OCI-LY1 (cell line): ENCODE measurements around the gene JCAD.

Experiments
- H2AFZ ChIP-seq: fragments of 200-600 bp; sonication (generic), shearing (Covaris generic); 2 replicates; pipeline ENCODE4 v1.6.0; 2014; ENCODE audit warnings: antibody characterized with exemption, mild to moderate bottlenecking, low read length
- H3F3A ChIP-seq: fragments of 200-600 bp; sonication (generic), shearing (Covaris generic); 2 replicates; pipeline ENCODE4 v1.6.0; 2014; ENCODE audit warnings: mild to moderate bottlenecking, antibody characterized with exemption, low read length, moderate library complexity; ENCODE audit not compliant: insufficient read depth
- H3K27ac ChIP-seq: fragments of 200-600 bp; sonication (generic); 2 replicates; pipeline ENCODE4 v1.5.1; 2014; ENCODE audit warnings: low read length, mixed run types, mild to moderate bottlenecking, low read depth; ENCODE audit not compliant: poor library complexity, severe bottlenecking
- H3K27me3 ChIP-seq: fragments of 200-600 bp; sonication (generic); 2 replicates; pipeline ENCODE4 v1.6.0; 2014; ENCODE audit warnings: antibody characterized with exemption, mild to moderate bottlenecking, low read length, moderate library complexity; ENCODE audit not compliant: insufficient read depth
- H3K36me3 ChIP-seq: fragments of 200-600 bp; sonication (generic); 2 replicates; pipeline ENCODE4 v1.6.1; 2014; ENCODE audit warnings: mild to moderate bottlenecking, antibody characterized with exemption, low read length, moderate library complexity, mixed read lengths; ENCODE audit not compliant: insufficient read depth
- H3K4me1 ChIP-seq: fragments of 200-600 bp; sonication (generic); 2 replicates; pipeline ENCODE4 v1.5.1; 2014; ENCODE audit warnings: mild to moderate bottlenecking, low read length, moderate library complexity; ENCODE audit not compliant: insufficient read depth, severe bottlenecking
- H3K4me2 ChIP-seq: fragments of 200-600 bp; sonication (generic), shearing (Covaris generic); 2 replicates; pipeline ENCODE4 v1.6.1; 2014; ENCODE audit warnings: low read length
- H3K4me3 ChIP-seq: fragments of 200-600 bp; sonication (generic); 2 replicates; pipeline ENCODE4 v1.5.1; 2014; ENCODE audit warnings: low read length, low read depth, mild to moderate bottlenecking, mixed read lengths; ENCODE audit not compliant: poor library complexity, severe bottlenecking
- H3K79me2 ChIP-seq: fragments of 200-600 bp; shearing (Covaris generic); 2 replicates; pipeline ENCODE4 v1.6.1; 2016; ENCODE audit warnings: mixed run types, low read length, mixed read lengths; ENCODE audit not compliant: insufficient read depth
- H3K9ac ChIP-seq: fragments of 200-600 bp; sonication (generic), shearing (Covaris generic); 2 replicates; pipeline ENCODE4 v1.6.1; 2014; ENCODE audit warnings: mild to moderate bottlenecking, low read length, mixed read lengths
- H3K9me2 ChIP-seq: fragments of 200-600 bp; sonication (generic), shearing (Covaris generic); 2 replicates; pipeline ENCODE4 v1.6.1; 2014; ENCODE audit warnings: low read depth, mild to moderate bottlenecking, low read length, mixed read lengths
- H3K9me3 ChIP-seq: fragments of 200-600 bp; shearing (Covaris generic); 2 replicates; pipeline ENCODE4 v1.6.1; 2014; ENCODE audit warnings: low read length, mixed read lengths
- H4K20me1 ChIP-seq: fragments of 200-600 bp; sonication (generic), shearing (Covaris generic); 2 replicates; pipeline ENCODE4 v1.6.0; 2016; ENCODE audit warnings: mild to moderate bottlenecking, low read length; ENCODE audit not compliant: insufficient read depth
- EZH2 ChIP-seq: fragments of 200-600 bp; sonication (generic), shearing (Covaris generic); IDR thresholded peaks from 2 replicates; pipeline ENCODE4 v1.8.0; 2017; ENCODE audit warnings: borderline replicate concordance, mixed run types, mild to moderate bottlenecking, antibody characterized with exemption, low read length, moderate library complexity, mixed read lengths
- TF ChIP-seq, protein P1 (sequence below): fragments of 200-600 bp; sonication (generic), shearing (Covaris generic); IDR thresholded peaks from 2 replicates; pipeline ENCODE4 v1.5.1; 2017; ENCODE audit warnings: mild to moderate bottlenecking, antibody characterized with exemption, low read length, moderate library complexity, mixed read lengths

JCAD gene

GRCh38 chr10:29994811-29995210 lies 64.6 kb downstream of the JCAD start:
- Histone ChIP-seq H3K27ac (no peak overlapping the region), H3K9ac (no peak overlapping the region), H3F3A (no peaks in the 10 kb centered on the region), H3K27me3 (no peaks in the 10 kb centered on the region), H3K4me3 (no peak overlapping the region), H2AFZ (no peak overlapping the region), H3K79me2 (no peaks in the 10 kb centered on the region), H4K20me1 (no peaks in the 10 kb centered on the region), H3K9me3 (no peaks in the 10 kb centered on the region), H3K4me1 (no peaks in the 10 kb centered on the region), H3K4me2 (no peak overlapping the region), H3K9me2 (no peaks in the 10 kb centered on the region), H3K36me3 (no peaks in the 10 kb centered on the region)
- TF ChIP-seq, protein P1, sequence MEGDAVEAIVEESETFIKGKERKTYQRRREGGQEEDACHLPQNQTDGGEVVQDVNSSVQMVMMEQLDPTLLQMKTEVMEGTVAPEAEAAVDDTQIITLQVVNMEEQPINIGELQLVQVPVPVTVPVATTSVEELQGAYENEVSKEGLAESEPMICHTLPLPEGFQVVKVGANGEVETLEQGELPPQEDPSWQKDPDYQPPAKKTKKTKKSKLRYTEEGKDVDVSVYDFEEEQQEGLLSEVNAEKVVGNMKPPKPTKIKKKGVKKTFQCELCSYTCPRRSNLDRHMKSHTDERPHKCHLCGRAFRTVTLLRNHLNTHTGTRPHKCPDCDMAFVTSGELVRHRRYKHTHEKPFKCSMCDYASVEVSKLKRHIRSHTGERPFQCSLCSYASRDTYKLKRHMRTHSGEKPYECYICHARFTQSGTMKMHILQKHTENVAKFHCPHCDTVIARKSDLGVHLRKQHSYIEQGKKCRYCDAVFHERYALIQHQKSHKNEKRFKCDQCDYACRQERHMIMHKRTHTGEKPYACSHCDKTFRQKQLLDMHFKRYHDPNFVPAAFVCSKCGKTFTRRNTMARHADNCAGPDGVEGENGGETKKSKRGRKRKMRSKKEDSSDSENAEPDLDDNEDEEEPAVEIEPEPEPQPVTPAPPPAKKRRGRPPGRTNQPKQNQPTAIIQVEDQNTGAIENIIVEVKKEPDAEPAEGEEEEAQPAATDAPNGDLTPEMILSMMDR, result no peak
- TF ChIP-seq EZH2, result no peak

DNA sequence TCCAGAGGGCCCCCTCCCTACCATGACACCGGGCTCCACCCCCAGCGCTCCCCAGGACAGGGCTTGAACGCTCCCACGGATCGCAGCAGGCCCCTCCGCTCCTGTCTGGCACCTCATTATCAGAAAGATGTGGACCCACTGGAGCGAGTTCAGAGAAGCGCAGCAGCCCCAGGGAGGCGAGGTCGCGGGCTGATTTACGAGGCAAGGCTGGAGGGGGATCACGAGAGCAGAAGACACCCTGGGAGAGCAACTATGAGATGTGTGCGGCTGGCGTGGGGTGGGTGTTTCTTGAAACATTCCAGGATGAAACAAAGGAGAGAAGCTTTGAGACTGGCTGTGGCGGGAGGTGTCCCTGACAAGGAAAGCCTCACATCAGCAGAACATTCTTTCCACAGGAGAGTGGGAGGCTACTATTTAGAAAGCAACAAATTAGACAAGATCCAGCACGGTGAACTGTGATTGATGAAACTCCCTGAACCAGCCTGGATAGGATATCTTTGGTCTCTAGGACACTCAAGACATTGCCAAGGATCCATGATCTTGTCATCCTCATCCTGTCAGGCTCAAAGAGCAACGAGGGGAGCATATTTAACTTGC lies 66.0 kb downstream of the JCAD start:
- no peaks in the 10 kb centered on the region for H3K36me3 ChIP-seq
- no peaks in the 10 kb centered on the region for H3F3A ChIP-seq
- H3K27me3 ChIP-seq, result no peaks in the 10 kb centered on the region
- no peaks in the 10 kb centered on the region for H3K4me1 ChIP-seq
- TF ChIP-seq EZH2, result no peak
- TF ChIP-seq, protein P1, result no peak
- no peaks in the 10 kb centered on the region for H3K79me2 ChIP-seq
- no peak overlapping the region for H3K9ac ChIP-seq
- no peak overlapping the region for H3K27ac ChIP-seq
- H3K9me2 ChIP-seq, result no peaks in the 10 kb centered on the region
- H3K9me3 ChIP-seq, result no peaks in the 10 kb centered on the region
- no peaks in the 10 kb centered on the region for H4K20me1 ChIP-seq
- H2AFZ ChIP-seq, result no peak overlapping the region
- no peak overlapping the region for H3K4me2 ChIP-seq
- no peak overlapping the region for H3K4me3 ChIP-seq

DNA sequence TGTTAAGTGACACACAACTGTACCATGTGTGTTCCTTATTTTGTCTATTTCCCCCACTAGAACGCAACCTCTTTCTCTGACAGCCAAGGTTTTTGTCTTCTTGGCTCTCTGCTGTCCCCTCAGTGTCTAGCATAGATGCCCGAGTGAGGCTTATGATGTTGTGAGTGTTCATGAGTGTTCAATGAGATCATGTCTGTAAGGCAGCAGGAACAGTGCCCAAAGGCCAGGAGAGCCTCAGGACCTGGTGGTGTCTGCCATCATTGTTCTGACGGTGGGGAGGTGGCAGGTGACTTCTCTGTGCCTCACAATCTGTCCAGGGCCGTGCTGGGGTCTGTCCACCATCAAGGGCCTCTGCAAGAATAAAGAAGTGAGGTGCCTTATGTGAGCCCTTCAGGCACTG lies 66.5 kb downstream of the JCAD start:
- Histone ChIP-seq H3K79me2 (no peaks in the 10 kb centered on the region), H3K4me2 (no peak overlapping the region), H3K9me3 (no peaks in the 10 kb centered on the region), H3K9me2 (no peaks in the 10 kb centered on the region), H3K9ac (no peak overlapping the region), H3K4me3 (no peak overlapping the region), H3K36me3 (no peaks in the 10 kb centered on the region), H4K20me1 (no peaks in the 10 kb centered on the region), H3K27ac (no peak overlapping the region), H2AFZ (no peak overlapping the region), H3K4me1 (no peaks in the 10 kb centered on the region), H3F3A (no peaks in the 10 kb centered on the region), H3K27me3 (no peaks in the 10 kb centered on the region)
- TF ChIP-seq, protein P1, result no peak
- TF ChIP-seq EZH2, result no peak
